ENCODE results near the gene TUBA1A. TPM values are rescaled to one million over a fixed set of nuclear protein-coding genes. Genes with fewer than 3 reads are reported as not detected.

TUBA1A gene
- total and polyA plus RNA-seq, 4 donors = 89.7 to 270 (median 259) TPM

- no peak overlapping the region for H3K9ac ChIP-seq (ENCODE audit: insufficient read depth in 1 of 2, low read length in 2 of 2)
- DNase-seq (peak; percentile 64 to 85 (median 67)), ATAC-seq (ENCODE audit: insufficient read depth, low FRiP score) (peak; percentile 77)
- H3K36me3 ChIP-seq (ENCODE audit: control insufficient read depth in 4 of 4, insufficient read depth in 4 of 4, low read length in 4 of 4) = no peaks in the 10 kb centered on the region
- no peaks in the 10 kb centered on the region for H3K9me3 ChIP-seq (ENCODE audit: control insufficient read depth in 4 of 4, insufficient read depth in 3 of 4, low read length in 3 of 4)
- H3K4me3 ChIP-seq = no peak overlapping the region
- TF ChIP-seq, protein P1, sequence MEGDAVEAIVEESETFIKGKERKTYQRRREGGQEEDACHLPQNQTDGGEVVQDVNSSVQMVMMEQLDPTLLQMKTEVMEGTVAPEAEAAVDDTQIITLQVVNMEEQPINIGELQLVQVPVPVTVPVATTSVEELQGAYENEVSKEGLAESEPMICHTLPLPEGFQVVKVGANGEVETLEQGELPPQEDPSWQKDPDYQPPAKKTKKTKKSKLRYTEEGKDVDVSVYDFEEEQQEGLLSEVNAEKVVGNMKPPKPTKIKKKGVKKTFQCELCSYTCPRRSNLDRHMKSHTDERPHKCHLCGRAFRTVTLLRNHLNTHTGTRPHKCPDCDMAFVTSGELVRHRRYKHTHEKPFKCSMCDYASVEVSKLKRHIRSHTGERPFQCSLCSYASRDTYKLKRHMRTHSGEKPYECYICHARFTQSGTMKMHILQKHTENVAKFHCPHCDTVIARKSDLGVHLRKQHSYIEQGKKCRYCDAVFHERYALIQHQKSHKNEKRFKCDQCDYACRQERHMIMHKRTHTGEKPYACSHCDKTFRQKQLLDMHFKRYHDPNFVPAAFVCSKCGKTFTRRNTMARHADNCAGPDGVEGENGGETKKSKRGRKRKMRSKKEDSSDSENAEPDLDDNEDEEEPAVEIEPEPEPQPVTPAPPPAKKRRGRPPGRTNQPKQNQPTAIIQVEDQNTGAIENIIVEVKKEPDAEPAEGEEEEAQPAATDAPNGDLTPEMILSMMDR (IDR thresholded peaks at IDR 0.05; ENCODE audit: control extremely low read depth, extremely low read depth) = peak; percentile 2
- 47 to 70% methylated on average over 7 of the region's 7 CpGs for WGBS, 2 donors
- no peaks in the 10 kb centered on the region for H3K27me3 ChIP-seq (ENCODE audit: control insufficient read depth in 3 of 3, insufficient read depth in 3 of 3, low read length in 2 of 3)
- peaks cover 0 to 5% (median 2%) of the 10 kb centered on the region in 5 donors for H3K4me1 ChIP-seq (ENCODE audit: control insufficient read depth in 5 of 5, insufficient read depth in 5 of 5, low read length in 5 of 5)
- peak overlapping the region in 1 of 2 donors; percentile 15 for H3K27ac ChIP-seq (ENCODE audit: low read depth in 1 of 2, low read length in 1 of 2)
Measured at GRCh38 chr12:49225576-49226166, 36.8 kb upstream of the TUBA1A start.

DNA sequence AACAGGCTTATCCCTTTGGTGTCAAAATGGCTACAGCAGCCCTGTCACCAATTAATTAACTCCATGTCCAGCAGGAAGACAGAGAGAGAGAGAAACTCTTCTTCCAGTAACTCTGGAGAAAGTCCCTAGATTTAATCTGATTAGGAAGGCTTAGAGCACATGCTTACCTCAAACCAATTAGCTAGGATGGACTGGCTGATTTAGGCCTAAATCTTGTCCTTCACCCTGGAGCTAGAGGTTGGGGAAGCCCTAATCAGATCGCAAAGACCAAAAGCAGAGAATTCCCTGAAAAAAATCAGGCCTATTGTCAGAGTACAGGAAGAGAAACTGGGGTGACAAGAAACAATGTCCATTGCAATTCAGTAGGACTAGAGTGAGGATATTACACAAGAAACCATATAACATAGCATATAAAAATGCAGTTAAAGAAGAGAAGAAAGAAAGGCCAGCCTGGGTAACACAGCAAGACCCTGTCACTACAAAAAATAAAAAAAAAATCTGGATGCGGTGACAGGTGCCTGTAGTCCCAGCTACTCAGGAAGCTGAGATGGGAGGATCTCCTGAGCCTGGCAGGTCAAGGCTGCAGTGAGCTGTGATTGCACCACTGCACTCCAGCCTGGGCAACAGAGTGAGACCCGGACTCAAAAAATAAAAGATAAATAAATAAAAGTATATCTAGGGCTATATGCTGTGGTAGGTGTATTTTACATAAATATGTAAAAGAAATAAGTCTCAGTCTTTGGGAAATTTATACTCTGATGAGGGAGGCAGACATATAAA lies 34.9 kb upstream of the TUBA1A start:
- ATAC-seq (ENCODE audit: insufficient read depth, low FRiP score) (no peak), DNase-seq (no peak)
- Histone ChIP-seq H3K4me1 (ENCODE audit: control insufficient read depth in 5 of 5, insufficient read depth in 5 of 5, low read length in 5 of 5) (peaks cover 0 to 5% (median 2%) of the 10 kb centered on the region in 5 donors), H3K4me3 (no peak overlapping the region), H3K27me3 (ENCODE audit: control insufficient read depth in 3 of 3, insufficient read depth in 3 of 3, low read length in 2 of 3) (no peaks in the 10 kb centered on the region), H3K9me3 (ENCODE audit: control insufficient read depth in 4 of 4, insufficient read depth in 3 of 4, low read length in 3 of 4) (no peaks in the 10 kb centered on the region), H3K36me3 (ENCODE audit: control insufficient read depth in 4 of 4, insufficient read depth in 4 of 4, low read length in 4 of 4) (no peaks in the 10 kb centered on the region), H3K9ac (ENCODE audit: insufficient read depth in 1 of 2, low read length in 2 of 2) (no peak overlapping the region), H3K27ac (ENCODE audit: low read depth in 1 of 2, low read length in 1 of 2) (no peak overlapping the region)
- WGBS, 2 donors = 71 to 80% methylated on average over 3 of the region's 3 CpGs
- TF ChIP-seq, protein P1 (IDR thresholded peaks at IDR 0.05; ENCODE audit: control extremely low read depth, extremely low read depth) = no peak

DNA sequence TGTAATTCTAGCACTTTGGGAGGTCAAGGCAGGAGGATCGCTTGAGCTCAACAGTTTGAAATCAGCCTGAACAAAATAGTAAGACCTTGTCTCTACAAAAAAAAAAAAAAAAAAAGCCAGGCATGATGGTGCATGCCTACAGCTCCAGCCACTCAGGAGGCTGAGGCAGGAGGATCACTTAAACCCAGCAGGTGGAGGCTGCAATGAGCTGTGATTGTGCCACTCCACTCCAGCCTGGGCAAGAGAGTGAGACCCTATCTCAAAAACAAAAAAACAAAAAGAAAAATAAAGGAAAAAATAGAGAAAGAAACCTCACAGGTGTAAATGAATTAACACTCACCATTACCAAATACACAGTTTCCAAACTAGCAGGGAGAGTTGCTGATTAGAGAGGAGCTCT lies 34.2 kb upstream of the TUBA1A start:
- Histone ChIP-seq H3K36me3 (ENCODE audit: control insufficient read depth in 4 of 4, insufficient read depth in 4 of 4, low read length in 4 of 4) (no peaks in the 10 kb centered on the region), H3K4me3 (no peak overlapping the region), H3K9me3 (ENCODE audit: control insufficient read depth in 4 of 4, insufficient read depth in 3 of 4, low read length in 3 of 4) (no peaks in the 10 kb centered on the region), H3K27ac (ENCODE audit: low read depth in 1 of 2, low read length in 1 of 2) (peak overlapping the region in 1 of 2 donors; percentile 85), H3K27me3 (ENCODE audit: control insufficient read depth in 3 of 3, insufficient read depth in 3 of 3, low read length in 2 of 3) (no peaks in the 10 kb centered on the region), H3K9ac (ENCODE audit: insufficient read depth in 1 of 2, low read length in 2 of 2) (no peak overlapping the region), H3K4me1 (ENCODE audit: control insufficient read depth in 5 of 5, insufficient read depth in 5 of 5, low read length in 5 of 5) (peaks cover 0 to 5% (median 2%) of the 10 kb centered on the region in 5 donors)
- DNase-seq (no peak), ATAC-seq (ENCODE audit: insufficient read depth, low FRiP score) (no peak)
- WGBS, 2 donors = 84 to 91% methylated on average over 1 of the region's 1 CpG
- TF ChIP-seq, protein P1 (IDR thresholded peaks at IDR 0.05; ENCODE audit: control extremely low read depth, extremely low read depth) = no peak

Measured in lung (tissue), 12 donors.